ENCODE data around the gene COLQ.
"Not testable (repeated sequence)": the region's sequence is repeated elsewhere in the genome, so short reads cannot be mapped to it uniquely, and the experiment has no call there.

The COLQ gene

GRCh38 chr3:15488002-15488401 is 33.5 kb downstream of the COLQ start:
- no peak overlapping the region for H3K4me3 ChIP-seq (ENCODE audit: low read length)
- H3K27ac ChIP-seq (ENCODE audit: low read depth, low read length) = no peak overlapping the region
- H3K27me3 ChIP-seq (ENCODE audit: insufficient read depth, low read length) = no peaks in the 10 kb centered on the region
- WGBS = 94% methylated on average over 9 of the region's 9 CpGs
- no peaks in the 10 kb centered on the region for H3K36me3 ChIP-seq (ENCODE audit: insufficient read depth, low read length)
- H3K4me1 ChIP-seq (ENCODE audit: insufficient read depth, low read length) = no peaks in the 10 kb centered on the region
- H3K9ac ChIP-seq (ENCODE audit: low read depth, low read length) = no peak overlapping the region
- no peaks in the 10 kb centered on the region for H3K9me3 ChIP-seq (ENCODE audit: insufficient read depth, low read depth, low read length)

- no peaks in the 10 kb centered on the region for H3K36me3 ChIP-seq (ENCODE audit: insufficient read depth, low read length)
- H3K9ac ChIP-seq (ENCODE audit: low read depth, low read length) = no peak overlapping the region
- H3K27me3 ChIP-seq (ENCODE audit: insufficient read depth, low read length) = no peaks in the 10 kb centered on the region
- H3K4me3 ChIP-seq (ENCODE audit: low read length) = no peak overlapping the region
- no peak overlapping the region for H3K27ac ChIP-seq (ENCODE audit: low read depth, low read length)
- H3K9me3 ChIP-seq (ENCODE audit: insufficient read depth, low read depth, low read length) = no peaks in the 10 kb centered on the region
- 92% methylated on average over 4 of the region's 4 CpGs for WGBS
- no peaks in the 10 kb centered on the region for H3K4me1 ChIP-seq (ENCODE audit: insufficient read depth, low read length)
Observed at GRCh38 chr3:15486979-15487378, 34.5 kb downstream of the COLQ start.

GRCh38 chr3:15486020-15486419 is 35.5 kb downstream of the COLQ start:
- Histone ChIP-seq H3K27me3 (ENCODE audit: insufficient read depth, low read length) (no peaks in the 10 kb centered on the region), H3K9ac (ENCODE audit: low read depth, low read length) (no peak overlapping the region), H3K9me3 (ENCODE audit: insufficient read depth, low read depth, low read length) (no peaks in the 10 kb centered on the region), H3K4me1 (ENCODE audit: insufficient read depth, low read length) (no peaks in the 10 kb centered on the region), H3K4me3 (ENCODE audit: low read length) (no peak overlapping the region), H3K36me3 (ENCODE audit: insufficient read depth, low read length) (no peaks in the 10 kb centered on the region), H3K27ac (ENCODE audit: low read depth, low read length) (no peak overlapping the region)
- WGBS = 92% methylated on average over 2 of the region's 2 CpGs

GRCh38 chr3:15484551-15484950 is 37.0 kb downstream of the COLQ start:
- H3K4me3 ChIP-seq (ENCODE audit: low read length); H3K4me1 ChIP-seq (ENCODE audit: insufficient read depth, low read length); H3K27ac ChIP-seq (ENCODE audit: low read depth, low read length); H3K9me3 ChIP-seq (ENCODE audit: insufficient read depth, low read depth, low read length); H3K27me3 ChIP-seq (ENCODE audit: insufficient read depth, low read length); H3K9ac ChIP-seq (ENCODE audit: low read depth, low read length); H3K36me3 ChIP-seq (ENCODE audit: insufficient read depth, low read length): not testable (repeated sequence)
- WGBS = 96% methylated on average over 6 of the region's 6 CpGs

- Histone ChIP-seq H3K27ac (ENCODE audit: low read depth, low read length) (no peak overlapping the region), H3K4me1 (ENCODE audit: insufficient read depth, low read length) (no peaks in the 10 kb centered on the region)
Observed at GRCh38 chr3:15479400-15480224, 41.9 kb downstream of the COLQ start.

GRCh38 chr3:15478640-15478979 is 42.9 kb downstream of the COLQ start:
- Histone ChIP-seq H3K4me1 (ENCODE audit: insufficient read depth, low read length) (no peaks in the 10 kb centered on the region), H3K36me3 (ENCODE audit: insufficient read depth, low read length) (no peaks in the 10 kb centered on the region), H3K27ac (ENCODE audit: low read depth, low read length) (no peak overlapping the region), H3K4me3 (ENCODE audit: low read length) (no peak overlapping the region), H3K9ac (ENCODE audit: low read depth, low read length) (no peak overlapping the region), H3K27me3 (ENCODE audit: insufficient read depth, low read length) (no peaks in the 10 kb centered on the region), H3K9me3 (ENCODE audit: insufficient read depth, low read depth, low read length) (no peaks in the 10 kb centered on the region)
- 94% methylated on average over 5 of the region's 5 CpGs for WGBS

More at GRCh38 chr3:15479400-15480224, 41.9 kb downstream of the COLQ start:
- H3K4me3 ChIP-seq (ENCODE audit: low read length) = no peak overlapping the region
- H3K36me3 ChIP-seq (ENCODE audit: insufficient read depth, low read length) = no peaks in the 10 kb centered on the region
- H3K9ac ChIP-seq (ENCODE audit: low read depth, low read length) = no peak overlapping the region
- H3K9me3 ChIP-seq (ENCODE audit: insufficient read depth, low read depth, low read length) = no peaks in the 10 kb centered on the region
- H3K27me3 ChIP-seq (ENCODE audit: insufficient read depth, low read length) = no peaks in the 10 kb centered on the region

GRCh38 chr3:15477951-15478639 is 43.4 kb downstream of the COLQ start:
- WGBS = 76% methylated on average over 6 of the region's 6 CpGs
- no peaks in the 10 kb centered on the region for H3K9me3 ChIP-seq (ENCODE audit: insufficient read depth, low read depth, low read length)
- H3K4me1 ChIP-seq (ENCODE audit: insufficient read depth, low read length) = no peaks in the 10 kb centered on the region
- H3K27me3 ChIP-seq (ENCODE audit: insufficient read depth, low read length) = no peaks in the 10 kb centered on the region
- H3K36me3 ChIP-seq (ENCODE audit: insufficient read depth, low read length) = no peaks in the 10 kb centered on the region
- H3K4me3 ChIP-seq (ENCODE audit: low read length) = no peak overlapping the region
- H3K27ac ChIP-seq (ENCODE audit: low read depth, low read length) = no peak overlapping the region
- H3K9ac ChIP-seq (ENCODE audit: low read depth, low read length) = no peak overlapping the region

GRCh38 chr3:15476378-15476777 is 45.1 kb downstream of the COLQ start:
- Histone ChIP-seq H3K9me3 (ENCODE audit: insufficient read depth, low read depth, low read length) (no peaks in the 10 kb centered on the region), H3K36me3 (ENCODE audit: insufficient read depth, low read length) (no peaks in the 10 kb centered on the region), H3K4me3 (ENCODE audit: low read length) (no peak overlapping the region), H3K9ac (ENCODE audit: low read depth, low read length) (no peak overlapping the region), H3K27ac (ENCODE audit: low read depth, low read length) (no peak overlapping the region), H3K4me1 (ENCODE audit: insufficient read depth, low read length) (no peaks in the 10 kb centered on the region), H3K27me3 (ENCODE audit: insufficient read depth, low read length) (no peaks in the 10 kb centered on the region)
- 98% methylated on average over 3 of the region's 3 CpGs for WGBS

GRCh38 chr3:15475161-15475560 is 46.3 kb downstream of the COLQ start:
- Histone ChIP-seq H3K4me1 (ENCODE audit: insufficient read depth, low read length) (no peaks in the 10 kb centered on the region), H3K9me3 (ENCODE audit: insufficient read depth, low read depth, low read length) (no peaks in the 10 kb centered on the region), H3K36me3 (ENCODE audit: insufficient read depth, low read length) (no peaks in the 10 kb centered on the region), H3K9ac (ENCODE audit: low read depth, low read length) (no peak overlapping the region), H3K27ac (ENCODE audit: low read depth, low read length) (no peak overlapping the region), H3K27me3 (ENCODE audit: insufficient read depth, low read length) (no peaks in the 10 kb centered on the region), H3K4me3 (ENCODE audit: low read length) (no peak overlapping the region)
- WGBS = 53% methylated on average over 5 of the region's 5 CpGs

GRCh38 chr3:15471861-15472260 is 49.6 kb downstream of the COLQ start:
- H3K27ac ChIP-seq (ENCODE audit: low read depth, low read length) = no peak overlapping the region
- no peak overlapping the region for H3K4me3 ChIP-seq (ENCODE audit: low read length)
- H3K9me3 ChIP-seq (ENCODE audit: insufficient read depth, low read depth, low read length) = no peaks in the 10 kb centered on the region
- H3K36me3 ChIP-seq (ENCODE audit: insufficient read depth, low read length) = no peaks in the 10 kb centered on the region
- no peaks in the 10 kb centered on the region for H3K4me1 ChIP-seq (ENCODE audit: insufficient read depth, low read length)
- H3K27me3 ChIP-seq (ENCODE audit: insufficient read depth, low read length) = no peaks in the 10 kb centered on the region
- H3K9ac ChIP-seq (ENCODE audit: low read depth, low read length) = no peak overlapping the region
- WGBS = 92% methylated on average over 2 of the region's 3 CpGs

GRCh38 chr3:15470849-15471248 is 50.7 kb downstream of the COLQ start:
- H3K4me1 ChIP-seq (ENCODE audit: insufficient read depth, low read length) = no peaks in the 10 kb centered on the region
- H3K4me3 ChIP-seq (ENCODE audit: low read length) = no peak overlapping the region
- 95% methylated on average over 2 of the region's 2 CpGs for WGBS
- no peak overlapping the region for H3K27ac ChIP-seq (ENCODE audit: low read depth, low read length)
- no peaks in the 10 kb centered on the region for H3K9me3 ChIP-seq (ENCODE audit: insufficient read depth, low read depth, low read length)
- H3K36me3 ChIP-seq (ENCODE audit: insufficient read depth, low read length) = no peaks in the 10 kb centered on the region
- no peak overlapping the region for H3K9ac ChIP-seq (ENCODE audit: low read depth, low read length)
- no peaks in the 10 kb centered on the region for H3K27me3 ChIP-seq (ENCODE audit: insufficient read depth, low read length)

Data from HUES64 (cell line).